Stimulated activated CD8-positive, alpha-beta memory T cell treated with anti-CD3 and anti-CD28 coated beads, Interleukin-2, amount 100 ng/mL, for 1 hour (primary cell): ENCODE results near the gene MAP3K5.

Source experiments
- DNase-seq, 2 donors: peaks; one replicate each; pipeline ENCODE4 v3.0.0-alpha.2; 2020; ENCODE audit warnings: low read depth in 2 of 2

MAP3K5 gene

DNA sequence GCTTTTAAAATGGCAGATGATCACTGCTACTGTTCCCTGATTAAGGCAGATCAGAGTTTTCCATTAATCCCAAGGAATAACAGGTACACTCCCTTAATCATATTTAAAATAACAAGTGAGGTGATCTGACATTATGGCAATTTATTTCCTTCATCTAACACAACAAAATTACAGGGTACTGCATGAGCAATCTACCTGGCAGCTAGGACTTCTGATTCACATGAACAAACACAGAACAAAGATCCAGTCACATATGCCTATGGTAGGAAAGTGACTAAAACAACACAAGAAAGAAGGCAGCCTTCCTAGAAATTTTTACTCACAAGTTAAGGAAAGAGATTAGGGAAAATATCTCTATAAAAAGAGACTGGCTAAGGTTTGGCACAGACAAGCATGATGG lies 275.3 kb downstream of the MAP3K5 start:
- no peak for DNase-seq

DNA sequence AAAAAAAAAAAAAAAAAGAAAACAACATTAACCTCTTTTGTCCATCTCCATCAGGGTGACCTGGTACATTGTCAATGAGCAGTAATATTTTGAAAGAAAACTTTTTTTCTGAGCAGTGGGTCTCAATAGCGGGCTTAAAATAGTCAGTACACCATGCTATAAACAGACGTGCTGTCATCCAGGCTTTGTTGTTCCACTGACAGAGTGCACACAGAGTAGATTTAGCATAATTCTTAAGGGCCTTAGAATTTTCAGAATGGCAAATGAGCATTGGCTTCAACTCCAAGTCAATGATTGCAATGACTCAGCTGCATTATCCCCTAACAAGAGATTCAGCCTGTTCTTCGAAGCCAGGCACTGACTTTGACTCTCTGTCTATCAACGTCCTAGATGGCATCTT lies 277.7 kb downstream of the MAP3K5 start:
- no peak for DNase-seq

DNA sequence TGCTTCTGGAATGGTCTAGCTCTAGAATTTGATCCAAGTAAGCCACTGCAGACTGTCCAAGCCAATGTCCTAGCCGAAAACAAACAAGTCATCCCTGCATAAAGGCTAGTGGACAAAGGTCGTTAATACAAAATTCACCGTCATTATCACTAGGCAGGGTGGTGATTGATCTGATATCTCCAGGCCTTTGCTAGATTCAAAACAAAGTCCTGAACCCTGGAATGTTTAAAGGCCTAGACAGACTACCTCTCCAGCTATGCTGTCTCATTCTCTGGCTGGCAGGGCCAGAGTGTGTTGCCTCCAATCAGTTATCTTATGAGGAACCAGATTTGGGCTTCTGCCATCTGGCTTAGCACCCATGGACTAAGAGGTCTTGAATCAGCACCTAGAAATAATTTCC lies 280.4 kb downstream of the MAP3K5 start:
- DNase-seq: no peak

DNA sequence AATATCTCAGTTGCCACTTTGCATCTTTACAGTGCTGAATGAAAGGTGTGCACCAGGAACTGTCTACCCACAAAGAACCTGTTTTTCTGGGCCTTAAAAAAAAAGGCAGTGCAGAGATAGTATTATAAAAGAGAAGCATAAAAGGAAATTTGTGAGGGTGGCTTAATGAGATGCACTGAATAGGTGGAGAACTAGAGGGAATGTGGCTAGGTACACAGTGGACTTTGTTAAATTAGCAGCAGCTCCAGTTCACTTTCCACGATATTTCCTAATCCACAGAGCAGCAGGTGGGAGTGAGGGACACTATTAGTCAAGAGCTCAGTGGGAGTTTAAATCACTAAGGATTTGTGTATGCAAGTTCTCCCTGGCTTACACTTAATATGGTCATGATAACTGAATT lies 280.9 kb downstream of the MAP3K5 start:
- DNase-seq: no peak

DNA sequence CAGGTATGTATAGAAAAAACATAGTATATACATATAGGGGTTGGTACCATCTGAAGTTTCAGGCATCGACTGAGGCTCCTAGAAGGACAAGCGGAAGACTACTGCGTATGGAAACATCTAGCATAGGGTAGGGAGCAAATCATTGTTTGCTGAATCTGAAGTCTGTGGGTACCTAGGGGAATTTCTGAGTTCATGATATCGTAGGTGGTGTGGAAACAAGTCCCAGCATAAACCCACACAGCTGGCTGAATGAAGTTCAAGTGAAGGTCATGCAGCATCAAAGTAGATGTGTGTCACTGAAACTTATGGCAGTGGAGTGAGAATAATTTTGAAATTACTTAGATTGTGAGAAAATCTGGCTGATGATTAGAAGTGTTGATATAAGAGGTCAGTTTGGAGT lies 281.5 kb downstream of the MAP3K5 start:
- DNase-seq: no peak

DNA sequence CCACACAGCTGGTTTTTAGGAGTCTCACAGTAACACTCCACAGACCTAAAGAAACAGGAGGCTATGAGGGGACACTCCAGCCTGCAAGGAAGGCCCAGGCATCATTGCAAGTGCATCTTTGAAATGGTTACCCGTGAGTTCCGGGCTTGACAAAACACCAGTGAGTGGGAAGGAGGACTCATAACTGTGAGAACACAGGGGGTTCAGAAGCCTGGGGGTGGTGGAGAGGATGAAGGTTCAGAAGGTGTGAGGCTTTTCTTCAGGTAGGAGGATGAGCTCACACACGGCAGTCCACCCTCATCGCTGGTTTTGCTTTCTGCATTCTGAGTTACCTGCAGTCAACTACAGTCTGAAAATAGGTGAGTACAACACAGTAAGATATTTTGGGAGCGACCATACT lies 282.0 kb downstream of the MAP3K5 start:
- DNase-seq: no peak

DNA sequence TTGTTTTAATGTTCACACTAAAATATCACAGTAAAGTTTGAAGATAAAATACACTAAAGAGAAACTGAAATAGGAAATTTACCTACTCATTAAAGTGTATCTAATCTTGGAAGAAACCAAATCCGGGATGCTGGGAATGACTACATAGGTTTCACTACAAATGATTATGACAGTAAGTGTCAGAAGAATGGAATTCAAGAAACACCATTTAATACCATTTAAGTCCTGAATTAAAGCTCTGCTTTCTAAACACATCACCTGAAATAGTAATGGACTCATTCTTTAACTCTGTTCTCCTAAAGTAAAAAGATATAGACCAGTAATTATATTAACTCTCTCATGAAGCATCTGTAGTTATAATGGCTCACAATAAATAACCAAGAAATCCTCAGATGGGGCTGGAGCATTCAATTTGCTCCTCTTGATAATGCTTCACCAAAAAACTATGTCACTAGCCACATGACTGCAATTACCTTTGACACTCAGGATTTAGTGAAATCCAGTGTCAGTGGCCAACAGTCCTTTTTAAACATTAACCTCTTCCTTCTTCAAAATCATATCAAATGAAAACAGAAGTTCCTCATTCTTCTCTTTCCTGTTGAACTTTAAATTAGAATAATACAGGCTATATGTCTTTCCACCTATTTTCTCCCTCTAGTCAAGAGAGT lies 283.4 kb downstream of the MAP3K5 start:
- no peak for DNase-seq
